Stomach (tissue), 4 donors: ENCODE measurements around the gene CARMIL3.

ENCODE experiments used
- EP300 ChIP-seq: sonication (generic); formaldehyde crosslinking; IDR thresholded peaks from one replicate; pipeline ENCODE4 v1.6.1; 2017; ENCODE audit warnings: antibody characterized with exemption
- POLR2A ChIP-seq, 4 donors: fragments of 450-650 bp; IDR thresholded peaks; one replicate each; pipeline ENCODE4 v1.6.1; 2016; ENCODE audit warnings: antibody characterized with exemption in 4 of 4, control low read depth in 2 of 4, mild to moderate bottlenecking in 1 of 4, moderate library complexity in 1 of 4
- TF ChIP-seq, protein P1 (sequence below), 7 experiments: fragments of 450-650 bp in 4 of 7; fragments of 200-600 bp in 3 of 7; sonication (generic) in 3 of 7; IDR thresholded peaks; one replicate each; pipeline ENCODE4 v1.5.1; 2016 to 2019; ENCODE audit warnings: antibody characterized with exemption in 7 of 7, control low read depth in 2 of 7, mild to moderate bottlenecking in 1 of 7

GRCh38 chr14:24011051-24011450 is 40.8 kb upstream of the CARMIL3 start:
- TF ChIP-seq, protein P1, sequence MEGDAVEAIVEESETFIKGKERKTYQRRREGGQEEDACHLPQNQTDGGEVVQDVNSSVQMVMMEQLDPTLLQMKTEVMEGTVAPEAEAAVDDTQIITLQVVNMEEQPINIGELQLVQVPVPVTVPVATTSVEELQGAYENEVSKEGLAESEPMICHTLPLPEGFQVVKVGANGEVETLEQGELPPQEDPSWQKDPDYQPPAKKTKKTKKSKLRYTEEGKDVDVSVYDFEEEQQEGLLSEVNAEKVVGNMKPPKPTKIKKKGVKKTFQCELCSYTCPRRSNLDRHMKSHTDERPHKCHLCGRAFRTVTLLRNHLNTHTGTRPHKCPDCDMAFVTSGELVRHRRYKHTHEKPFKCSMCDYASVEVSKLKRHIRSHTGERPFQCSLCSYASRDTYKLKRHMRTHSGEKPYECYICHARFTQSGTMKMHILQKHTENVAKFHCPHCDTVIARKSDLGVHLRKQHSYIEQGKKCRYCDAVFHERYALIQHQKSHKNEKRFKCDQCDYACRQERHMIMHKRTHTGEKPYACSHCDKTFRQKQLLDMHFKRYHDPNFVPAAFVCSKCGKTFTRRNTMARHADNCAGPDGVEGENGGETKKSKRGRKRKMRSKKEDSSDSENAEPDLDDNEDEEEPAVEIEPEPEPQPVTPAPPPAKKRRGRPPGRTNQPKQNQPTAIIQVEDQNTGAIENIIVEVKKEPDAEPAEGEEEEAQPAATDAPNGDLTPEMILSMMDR (IDR thresholded peaks at IDR 0.05) = no peak
- TF ChIP-seq EP300 (no peak), POLR2A (IDR thresholded peaks at IDR 0.05) (no peak)
